ELF-1 (cell line): ENCODE results near the gene IZUMO4.
A peak's percentile ranks its signal among the peaks of the same experiment; 100 is the strongest.
"Not testable (repeated sequence)": the region's sequence is repeated elsewhere in the genome, so short reads cannot be mapped to it uniquely, and the experiment has no call there.

Experiments
- DNase-seq: peaks from one replicate; pipeline ENCODE4 v3.0.0-alpha.2; 2016; ENCODE audit warnings: low read depth, low spot score

Gene IZUMO4

DNA sequence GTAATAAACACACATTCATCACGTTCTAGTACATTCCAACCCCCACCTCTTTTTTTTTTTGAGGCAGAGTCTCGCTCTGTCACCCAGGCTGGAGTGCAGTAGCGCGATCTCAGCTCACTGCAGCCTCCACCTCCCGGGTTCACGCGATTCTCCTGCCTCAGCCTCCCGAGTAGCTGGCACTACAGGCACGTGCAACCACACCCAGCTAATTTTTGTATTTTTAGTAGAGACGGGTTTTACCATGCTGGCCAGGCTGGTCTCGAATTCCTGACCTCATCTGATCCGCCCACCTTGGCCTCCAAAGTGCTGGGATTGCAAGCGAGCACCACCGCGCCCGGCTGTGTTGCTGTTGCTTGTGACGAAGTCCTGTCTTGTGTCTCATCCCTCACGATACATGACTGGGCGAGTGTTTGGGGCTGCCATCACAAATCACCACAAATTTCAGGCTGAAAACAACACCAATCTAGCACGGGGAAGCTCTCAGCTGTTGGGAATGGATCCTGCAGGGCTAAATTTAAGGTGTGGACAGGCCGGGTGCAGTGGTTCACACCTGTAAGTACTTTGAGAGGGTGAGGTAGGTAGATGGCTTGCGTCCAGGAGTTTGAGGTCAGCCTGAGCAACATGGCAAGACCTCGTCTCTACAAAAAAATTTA lies 16.3 kb upstream of the IZUMO4 start:
- DNase-seq, result no peak

DNA sequence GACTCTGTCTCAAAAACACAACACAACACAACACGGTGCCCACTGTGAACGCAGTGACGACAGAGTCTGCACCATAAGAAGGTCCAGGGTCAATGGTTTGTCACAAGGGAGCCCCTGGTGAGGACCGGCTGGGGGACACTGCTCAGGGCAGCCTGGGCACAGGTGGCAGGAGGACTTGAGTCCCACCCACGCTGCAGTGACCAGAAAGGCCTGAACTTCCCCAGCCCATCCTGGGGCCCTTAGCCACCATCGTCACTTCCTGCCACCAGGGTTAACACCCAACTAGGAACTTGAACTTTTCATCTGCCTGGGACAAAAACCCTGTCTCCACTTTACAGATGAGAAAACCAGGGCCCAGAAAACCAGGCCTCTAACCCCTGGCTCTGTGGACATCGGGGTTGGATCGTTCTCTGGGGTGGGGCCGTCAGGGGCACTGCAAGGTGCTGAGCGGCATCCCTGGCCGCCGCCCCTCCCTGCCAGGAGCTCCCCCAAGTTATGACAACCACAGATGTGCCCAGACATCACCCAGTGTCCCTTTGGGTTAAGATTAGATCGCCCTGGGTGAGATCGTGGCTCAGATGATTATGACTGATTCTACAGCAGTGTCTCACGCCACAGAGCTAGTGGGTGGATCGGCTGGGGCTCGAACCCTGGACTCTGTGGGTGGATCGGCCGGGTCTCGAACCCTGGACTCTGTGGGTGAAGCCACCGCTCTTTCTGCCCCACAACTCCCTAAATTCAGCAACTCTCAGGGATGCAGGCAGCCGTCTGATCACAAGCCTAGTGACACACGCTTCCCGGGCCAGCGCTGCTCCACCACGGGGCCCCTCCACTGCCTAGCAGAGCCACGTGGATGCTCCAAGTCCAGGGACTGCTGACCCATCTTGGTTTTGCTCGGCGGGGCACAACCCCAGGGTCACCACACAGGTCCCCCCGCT lies 14.6 kb upstream of the IZUMO4 start:
- DNase-seq, result no peak

- DNase-seq, result no peak
Observed at GRCh38 chr19:2083174-2083854, 13.4 kb upstream of the IZUMO4 start.

DNA sequence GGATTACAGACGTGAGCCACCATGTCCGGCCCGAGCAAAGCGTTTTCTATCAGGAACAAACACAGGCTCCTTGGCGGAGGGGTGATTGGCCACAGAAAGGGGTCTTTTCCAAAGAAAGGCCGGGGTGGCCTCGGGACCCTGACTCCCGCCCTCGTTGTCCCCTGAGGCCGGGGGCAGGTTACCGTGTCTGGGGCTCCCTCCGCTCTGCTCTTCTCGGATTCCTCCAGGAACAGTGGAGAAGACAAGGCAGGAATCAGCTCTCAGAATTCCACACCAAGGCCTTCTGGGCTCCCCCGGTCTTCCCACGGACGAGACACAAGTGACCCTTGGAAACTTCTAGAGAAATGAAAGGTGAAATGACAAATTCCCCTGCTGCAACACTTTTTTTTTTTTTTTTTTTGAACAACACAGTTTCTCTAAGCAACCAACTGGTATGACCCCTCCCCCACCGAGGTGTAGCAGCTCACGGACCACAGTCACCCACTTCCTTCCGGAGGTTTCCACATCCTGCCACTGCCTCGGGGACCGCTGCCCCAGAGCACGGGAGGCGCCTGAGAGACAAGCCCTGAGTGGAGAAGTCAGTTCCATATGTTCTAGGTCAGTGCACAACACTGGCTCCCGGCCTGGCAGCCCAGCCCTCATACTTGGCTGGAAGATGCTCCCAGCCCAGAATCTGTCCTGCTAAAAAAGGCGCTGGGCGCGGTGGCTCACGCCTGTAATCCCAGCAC lies 11.6 kb upstream of the IZUMO4 start:
- DNase-seq, result no peak

DNA sequence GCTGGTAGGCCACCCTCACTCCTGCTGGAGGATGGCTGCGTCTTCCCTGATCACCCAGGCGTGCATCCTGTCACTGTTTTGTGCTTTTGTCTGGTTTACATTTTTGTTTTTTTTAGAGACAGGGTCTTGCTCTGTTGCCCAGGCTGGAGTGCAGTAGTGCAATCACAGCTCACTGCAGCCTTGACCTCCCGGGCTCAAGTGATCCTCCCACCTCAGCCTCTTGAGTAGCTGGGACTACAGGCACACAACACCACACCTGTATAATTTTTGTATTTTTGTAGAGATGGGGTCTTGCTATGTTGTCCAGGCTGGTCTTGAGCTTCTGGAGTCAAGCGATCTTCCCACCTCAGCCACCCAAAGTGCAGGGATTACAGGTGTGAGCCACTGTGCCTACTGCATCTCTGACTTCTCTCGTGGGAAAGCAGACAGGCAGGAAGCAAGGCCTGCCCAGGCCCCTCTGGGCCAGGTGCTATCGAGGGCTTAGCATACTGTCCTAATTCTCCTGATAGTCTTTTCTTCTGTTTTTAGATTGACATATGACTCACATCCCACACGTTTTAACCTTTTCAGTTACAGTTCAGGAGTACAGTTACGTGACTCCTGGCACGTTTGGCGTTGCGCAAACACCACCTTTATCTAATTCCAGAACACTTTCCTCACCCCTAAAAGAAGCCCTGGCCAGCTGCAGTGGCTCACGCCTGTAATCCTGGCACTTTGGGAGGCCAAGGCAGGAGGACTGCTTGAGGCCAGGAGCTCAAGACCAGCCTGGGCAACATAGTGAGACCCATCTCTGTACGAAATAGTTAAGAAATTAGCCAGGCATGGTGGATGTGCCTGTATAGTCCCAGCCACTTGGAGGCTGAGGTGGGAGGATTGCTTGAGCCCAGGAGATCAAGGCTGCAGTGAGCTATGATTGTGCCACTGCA lies 9.8 kb upstream of the IZUMO4 start:
- DNase-seq, result not testable (repeated sequence)

GRCh38 chr19:2087621-2088100 lies 9.1 kb upstream of the IZUMO4 start:
- no peak for DNase-seq

GRCh38 chr19:2089001-2089711 lies 7.6 kb upstream of the IZUMO4 start:
- DNase-seq, result peak; percentile 59

- DNase-seq, result no peak
Observed at GRCh38 chr19:2089727-2090053, 7.0 kb upstream of the IZUMO4 start.

DNA sequence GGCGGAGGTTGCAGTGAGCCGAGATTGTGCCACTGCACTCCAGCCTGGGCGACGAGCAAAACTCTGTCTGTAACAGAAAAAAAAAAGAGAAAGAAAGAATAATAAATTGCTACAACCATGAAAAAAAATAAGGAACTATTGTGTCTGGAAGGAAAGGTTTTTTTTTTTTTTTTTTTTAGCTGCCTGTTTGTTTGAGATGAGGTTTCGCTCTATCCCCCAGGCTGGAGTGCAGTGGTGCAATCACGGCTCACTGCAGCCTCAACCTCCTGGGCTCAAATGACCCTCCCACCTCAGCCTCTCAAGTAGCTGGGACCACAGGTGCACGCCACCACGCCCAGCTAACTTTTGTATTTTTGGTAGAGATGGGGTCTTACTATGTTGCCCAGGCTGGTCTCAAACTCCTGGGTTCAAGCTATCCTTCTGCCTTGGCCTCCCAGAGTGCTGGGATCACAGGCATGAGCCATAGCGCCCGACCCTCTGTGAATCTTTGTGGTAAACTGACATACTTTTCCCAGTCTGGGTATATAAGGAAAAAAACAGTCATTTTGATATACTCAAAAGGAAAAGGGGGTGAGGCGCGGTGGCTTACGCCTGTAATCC lies 4.7 kb upstream of the IZUMO4 start:
- not testable (repeated sequence) for DNase-seq

GRCh38 chr19:2096034-2096479 lies 658 bp upstream of the IZUMO4 start, which contains the start of gene MOB3A:
Gene MOB3A (minus strand): TSS chr19:2096326. CDS start chr19:2078560, 17,766 bp downstream.
- DNase-seq, result no peak

DNA sequence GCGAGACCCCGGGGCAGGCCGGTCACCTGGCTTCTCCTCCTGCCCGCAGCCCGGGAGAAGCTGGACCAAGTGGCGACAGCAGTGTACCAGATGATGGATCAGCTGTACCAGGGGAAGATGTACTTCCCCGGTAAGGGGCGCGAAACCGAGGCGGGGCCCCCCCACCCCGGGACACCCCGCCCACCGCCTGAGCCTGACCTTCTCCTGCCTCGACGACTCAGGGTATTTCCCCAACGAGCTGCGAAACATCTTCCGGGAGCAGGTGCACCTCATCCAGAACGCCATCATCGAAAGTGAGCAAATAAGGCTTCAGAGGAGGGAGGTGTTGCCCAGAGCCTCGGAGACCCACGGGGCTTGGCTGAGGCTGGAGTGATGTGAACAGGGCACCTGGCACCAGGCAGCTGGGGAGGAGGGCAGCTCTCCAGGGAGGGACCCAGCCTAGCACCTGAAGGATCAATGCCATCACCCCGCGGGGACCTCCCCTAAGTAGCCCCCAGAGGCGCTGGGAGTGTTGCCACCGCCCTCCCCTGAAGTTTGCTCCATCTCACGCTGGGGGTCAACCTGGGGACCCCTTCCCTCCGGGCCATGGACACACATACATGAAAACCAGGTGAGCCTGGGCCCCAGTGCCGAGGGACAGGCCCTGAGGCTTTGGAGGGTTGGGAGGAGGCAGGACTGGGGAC lies 629 bp downstream of the IZUMO4 start:
- DNase-seq, result no peak

DNA sequence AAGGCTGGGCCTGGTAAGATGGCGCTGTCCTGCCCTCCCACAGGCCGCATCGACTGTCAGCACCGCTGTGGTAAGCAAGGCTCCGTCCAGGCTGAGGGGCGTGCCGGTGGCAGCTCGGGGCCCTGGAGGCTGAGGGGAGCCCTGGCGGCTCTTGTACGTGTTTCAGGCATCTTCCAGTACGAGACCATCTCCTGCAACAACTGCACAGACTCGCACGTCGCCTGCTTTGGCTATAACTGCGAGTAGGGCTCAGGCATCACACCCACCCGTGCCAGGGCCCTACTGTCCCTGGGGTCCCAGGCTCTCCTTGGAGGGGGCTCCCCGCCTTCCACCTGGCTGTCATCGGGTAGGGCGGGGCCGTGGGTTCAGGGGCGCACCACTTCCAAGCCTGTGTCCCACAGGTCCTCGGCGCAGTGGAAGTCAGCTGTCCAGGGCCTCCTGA lies 1.2 kb downstream of the IZUMO4 start:
- no peak for DNase-seq

DNA sequence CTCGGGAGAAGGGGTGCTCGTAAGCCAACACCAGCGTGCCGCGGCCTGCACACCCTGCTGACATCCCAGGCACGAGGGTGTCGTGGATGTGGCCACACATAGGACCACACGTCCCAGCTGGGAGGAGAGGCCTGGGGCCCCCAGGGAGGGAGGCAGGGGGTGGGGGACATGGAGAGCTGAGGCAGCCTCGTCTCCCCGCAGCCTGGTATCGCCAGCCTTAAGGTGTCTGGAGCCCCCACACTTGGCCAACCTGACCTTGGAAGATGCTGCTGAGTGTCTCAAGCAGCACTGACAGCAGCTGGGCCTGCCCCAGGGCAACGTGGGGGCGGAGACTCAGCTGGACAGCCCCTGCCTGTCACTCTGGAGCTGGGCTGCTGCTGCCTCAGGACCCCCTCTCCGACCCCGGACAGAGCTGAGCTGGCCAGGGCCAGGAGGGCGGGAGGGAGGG lies 2.4 kb downstream of the IZUMO4 start:
- peak; percentile 30 for DNase-seq

DNA sequence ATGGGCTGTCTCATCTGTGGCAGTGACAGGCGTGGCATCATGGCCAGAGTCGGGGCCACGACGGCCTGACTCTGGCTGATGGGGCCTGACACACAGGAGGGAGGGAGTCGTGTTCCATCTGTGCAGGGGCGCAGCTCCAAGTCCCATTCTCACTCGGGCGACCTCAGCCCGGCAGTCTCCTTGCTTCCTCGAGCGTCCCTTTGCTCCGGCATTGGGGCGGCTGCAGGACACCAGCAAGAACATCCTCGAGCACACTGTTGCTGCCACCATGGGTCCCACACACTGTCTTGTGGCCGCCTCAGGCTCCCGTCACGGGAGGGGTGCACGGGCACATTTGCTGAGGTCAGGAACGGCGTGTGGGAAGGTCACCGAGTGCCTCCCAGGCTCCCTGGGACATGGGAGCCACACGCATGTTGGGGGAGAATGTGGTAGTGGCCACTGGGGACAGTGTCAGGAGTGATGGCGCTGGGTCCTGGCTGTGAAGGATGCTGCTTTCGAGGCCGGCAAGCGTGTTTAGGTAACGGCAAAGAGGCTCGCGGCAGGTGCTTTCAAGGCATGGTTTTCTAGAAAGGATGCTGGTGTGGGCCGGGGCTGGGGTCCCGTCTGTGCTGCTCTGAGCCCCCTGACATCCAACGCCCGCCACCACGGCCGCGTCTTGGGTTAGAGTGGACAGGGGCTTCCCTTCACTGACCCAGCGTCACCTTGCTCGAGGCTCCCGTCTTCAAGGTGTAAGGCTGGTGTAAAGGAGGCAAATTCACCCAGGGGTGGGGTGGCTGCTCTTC lies 3.4 kb downstream of the IZUMO4 start:
- no peak for DNase-seq

DNA sequence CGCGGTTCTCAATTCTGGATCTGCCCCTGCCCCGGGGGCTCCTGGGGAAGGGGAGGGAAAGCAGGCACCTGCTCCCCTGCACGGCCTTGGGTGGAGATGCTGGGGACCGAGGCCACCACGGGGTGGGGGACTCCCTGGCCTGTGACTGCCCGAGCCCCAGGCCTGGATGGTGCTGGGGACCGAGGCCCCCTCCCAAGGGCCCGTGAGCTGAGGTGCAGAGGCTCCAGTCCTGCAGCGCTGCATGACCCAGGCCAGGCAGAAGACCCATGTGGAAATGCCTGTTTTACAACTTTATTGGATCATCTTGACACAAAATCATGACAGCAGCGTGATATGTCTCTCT lies 4.0 kb downstream of the IZUMO4 start:
- no peak for DNase-seq

GRCh38 chr19:2101417-2102335 lies 5.0 kb downstream of the IZUMO4 start:
- DNase-seq, result no peak
